IMR-90 (cell line): ENCODE results near the gene GRIK1.

Experiments used
- CEBPB ChIP-seq: IDR thresholded peaks from 2 replicates; pipeline ENCODE4 v1.6.1; 2012; ENCODE audit warnings: low read depth, low read length, improper control_type of control experiment
- CTCF ChIP-seq: conservative IDR thresholded peaks from 2 replicates; pipeline ENCODE4 v1.5.1; 2012; ENCODE audit warnings: mild to moderate bottlenecking, low read depth, low read length, improper control_type of control experiment
- MXI1 ChIP-seq: IDR thresholded peaks from 2 replicates; pipeline ENCODE4 v1.6.1; 2012; ENCODE audit warnings: low read depth, mild to moderate bottlenecking, low read length, moderate library complexity, borderline replicate concordance
- POLR2A ChIP-seq: IDR thresholded peaks from 2 replicates; pipeline ENCODE4 v1.6.1; 2012; ENCODE audit warnings: mild to moderate bottlenecking, low read depth, low read length
- RAD21 ChIP-seq: IDR thresholded peaks from 2 replicates; pipeline ENCODE4 v1.6.1; 2012; ENCODE audit warnings: low read length, improper control_type of control experiment
- RFX5 ChIP-seq: IDR thresholded peaks from 2 replicates; pipeline ENCODE4 v1.8.0; 2012; ENCODE audit warnings: low read depth, mild to moderate bottlenecking, low read length, moderate library complexity
- SMC3 ChIP-seq: fragments of 150-350 bp; IDR thresholded peaks from 2 replicates; pipeline ENCODE4 v1.6.1; 2016; ENCODE audit warnings: low read depth, mild to moderate bottlenecking, antibody characterized with exemption, low read length, moderate library complexity
- USF2 ChIP-seq: fragments of 150-350 bp; IDR thresholded peaks from 2 replicates; pipeline ENCODE4 v1.6.1; 2017; ENCODE audit warnings: mild to moderate bottlenecking, antibody characterized with exemption, low read length, low read depth

GRCh38 chr21:29885491-29885890 lies 54.3 kb downstream of the GRIK1 start:
- no peak for TF ChIP-seq CTCF
- no peak for TF ChIP-seq POLR2A
- TF ChIP-seq MXI1 = no peak
- no peak for TF ChIP-seq RAD21
- TF ChIP-seq USF2 = no peak
- TF ChIP-seq RFX5 = no peak
- no peak for TF ChIP-seq SMC3
- no peak for TF ChIP-seq CEBPB
